ENCODE data around the gene UVRAG.

Gene UVRAG

DNA sequence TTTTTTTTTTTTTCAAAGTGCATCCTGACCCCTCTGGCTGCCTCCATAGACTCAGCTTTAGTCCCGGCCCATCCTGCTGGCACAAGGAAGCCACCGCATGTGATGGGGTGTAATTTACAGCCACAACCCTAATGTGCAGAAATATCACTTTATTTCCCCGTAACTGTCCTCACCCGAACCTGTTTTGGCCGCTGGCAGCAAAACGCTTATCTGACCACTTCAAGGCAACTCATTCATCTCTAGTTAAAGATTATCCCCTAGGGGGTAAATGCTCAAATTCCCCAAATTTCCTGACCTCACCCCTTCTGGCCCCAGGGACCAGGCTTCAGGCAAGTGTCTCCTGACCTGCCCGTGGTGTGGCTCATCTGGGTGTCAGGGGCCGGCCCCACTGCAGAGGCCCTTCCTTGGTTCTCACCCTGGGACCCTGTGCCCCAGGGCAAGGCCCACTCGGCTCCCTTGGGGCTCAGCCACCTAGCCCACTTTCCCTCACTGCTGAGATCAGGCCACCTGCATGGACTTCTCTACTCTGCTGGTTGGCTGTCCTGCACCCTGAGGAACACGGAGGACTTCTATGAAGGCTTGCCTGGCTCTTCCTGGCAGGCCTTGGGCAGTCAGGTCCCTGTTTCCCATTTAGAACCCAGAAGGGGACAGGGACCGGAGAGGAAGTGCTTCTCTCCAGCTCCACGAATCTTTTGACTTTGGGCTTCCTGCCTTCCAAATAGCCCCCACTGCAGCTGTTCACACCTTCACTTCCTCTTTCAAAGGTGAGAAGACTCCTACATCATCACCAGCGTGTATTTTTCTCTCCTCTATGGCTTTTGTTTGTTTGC, 337.9 kb downstream of the UVRAG start:
- TF ChIP-seq KLF10 (tag by site-specific recombination; IDR thresholded peaks at IDR 0.05): no peak
- TF ChIP-seq, protein P1, sequence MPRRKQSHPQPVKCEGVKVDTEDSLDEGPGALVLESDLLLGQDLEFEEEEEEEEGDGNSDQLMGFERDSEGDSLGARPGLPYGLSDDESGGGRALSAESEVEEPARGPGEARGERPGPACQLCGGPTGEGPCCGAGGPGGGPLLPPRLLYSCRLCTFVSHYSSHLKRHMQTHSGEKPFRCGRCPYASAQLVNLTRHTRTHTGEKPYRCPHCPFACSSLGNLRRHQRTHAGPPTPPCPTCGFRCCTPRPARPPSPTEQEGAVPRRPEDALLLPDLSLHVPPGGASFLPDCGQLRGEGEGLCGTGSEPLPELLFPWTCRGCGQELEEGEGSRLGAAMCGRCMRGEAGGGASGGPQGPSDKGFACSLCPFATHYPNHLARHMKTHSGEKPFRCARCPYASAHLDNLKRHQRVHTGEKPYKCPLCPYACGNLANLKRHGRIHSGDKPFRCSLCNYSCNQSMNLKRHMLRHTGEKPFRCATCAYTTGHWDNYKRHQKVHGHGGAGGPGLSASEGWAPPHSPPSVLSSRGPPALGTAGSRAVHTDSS (tag by site-specific recombination; IDR thresholded peaks at IDR 0.05): no peak
- TF ChIP-seq HIC1 (tag by site-specific recombination; IDR thresholded peaks at IDR 0.05): no peak
- 0 out of 2 replicates have a peak, but pooled peaks have one; percentile 16 for TF ChIP-seq ZIC2 (tag by site-specific recombination; IDR thresholded peaks at IDR 0.05)
- no peak for TF ChIP-seq INSM2 (tag by site-specific recombination; IDR thresholded peaks at IDR 0.05)
- no peak for TF ChIP-seq ZBTB8A (tag by site-specific recombination; IDR thresholded peaks at IDR 0.05)
- TF ChIP-seq, protein P2, sequence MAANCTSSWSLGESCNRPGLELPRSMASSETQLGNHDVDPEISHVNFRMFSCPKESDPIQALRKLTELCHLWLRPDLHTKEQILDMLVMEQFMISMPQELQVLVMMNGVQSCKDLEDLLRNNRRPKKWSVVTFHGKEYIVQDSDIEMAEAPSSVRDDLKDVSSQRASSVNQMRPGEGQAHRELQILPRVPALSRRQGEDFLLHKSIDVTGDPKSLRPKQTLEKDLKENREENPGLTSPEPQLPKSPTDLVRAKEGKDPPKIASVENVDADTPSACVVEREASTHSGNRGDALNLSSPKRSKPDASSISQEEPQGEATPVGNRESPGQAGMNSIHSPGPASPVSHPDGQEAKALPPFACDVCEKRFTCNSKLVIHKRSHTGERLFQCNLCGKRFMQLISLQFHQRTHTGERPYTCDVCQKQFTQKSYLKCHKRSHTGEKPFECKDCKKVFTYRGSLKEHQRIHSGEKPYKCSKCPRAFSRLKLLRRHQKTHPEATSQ (tag by site-specific recombination; IDR thresholded peaks at IDR 0.05): no peak
- no peak for TF ChIP-seq SP7 (tag by site-specific recombination; IDR thresholded peaks at IDR 0.05)
- ChIA-PET CTCF (interaction anchor here (0.6 to 3.2 kb wide), 44 partner anchors 8 to 525 kb away, joined by 3 to 86 read pairs (median 5); no protein-coding TSS in a partner anchor), POLR2A (interaction anchor here (0.6 to 1.2 kb wide), 3 partner anchors 13 to 484 kb away, joined by 3 to 10 read pairs (median 5); partner anchors contain the start of gene MAP6)
- H3K4me1 ChIP-seq (ENCODE audit: control insufficient read depth, insufficient read depth, low read length): no peaks in the 10 kb centered on the region
- no peak overlapping the region for H3K27ac ChIP-seq (ENCODE audit: extremely low read depth, low read depth, low read length)
- no peak overlapping the region for H3K4me3 ChIP-seq (ENCODE audit: low read depth, low read length)
- no peaks in the 10 kb centered on the region for H3K9me3 ChIP-seq (ENCODE audit: control insufficient read depth, insufficient read depth, low read depth, low read length)
- no peaks in the 10 kb centered on the region for H3K36me3 ChIP-seq (ENCODE audit: control insufficient read depth in 2 of 2, insufficient read depth in 1 of 2, low read length in 2 of 2)

GRCh38 chr11:76153571-76153923, 338.5 kb downstream of the UVRAG start:
- no peaks in the 10 kb centered on the region for H3K4me1 ChIP-seq (ENCODE audit: control insufficient read depth, insufficient read depth, low read length)
- no peaks in the 10 kb centered on the region for H3K36me3 ChIP-seq (ENCODE audit: control insufficient read depth in 2 of 2, insufficient read depth in 1 of 2, low read length in 2 of 2)
- CTCF ChIA-PET: interaction anchor here (0.7 to 3.2 kb wide), 4 partner anchors 54 to 280 kb away, joined by 3 to 86 read pairs (median 3); no protein-coding TSS in a partner anchor
- POLR2A ChIA-PET: no interaction called here
- no peaks in the 10 kb centered on the region for H3K9me3 ChIP-seq (ENCODE audit: control insufficient read depth, insufficient read depth, low read depth, low read length)
- H3K4me3 ChIP-seq (ENCODE audit: low read depth, low read length): no peak overlapping the region
- no peak overlapping the region for H3K27ac ChIP-seq (ENCODE audit: extremely low read depth, low read depth, low read length)
- TF ChIP-seq ZNF140 (tag by site-specific recombination; IDR thresholded peaks at IDR 0.05): no peak
- TF ChIP-seq ZNF274 (IDR thresholded peaks at IDR 0.05; ENCODE audit: low read length): no peak
- TF ChIP-seq ZNF274 (tag by site-specific recombination; IDR thresholded peaks at IDR 0.05; ENCODE audit: borderline replicate concordance): no peak
- no peak for TF ChIP-seq ZBTB8A (tag by site-specific recombination; IDR thresholded peaks at IDR 0.05)
- TF ChIP-seq ZNF548 (tag by site-specific recombination; IDR thresholded peaks at IDR 0.05): no peak
- no peak for TF ChIP-seq PRDM2 (tag by site-specific recombination; IDR thresholded peaks at IDR 0.05; ENCODE audit: borderline replicate concordance)
- TF ChIP-seq ZNF23 (tag by site-specific recombination; IDR thresholded peaks at IDR 0.05; ENCODE audit: borderline replicate concordance): no peak
- TF ChIP-seq ZNF223 (tag by site-specific recombination; IDR thresholded peaks at IDR 0.05): no peak
- no peak for TF ChIP-seq ZNF174 (tag by site-specific recombination; IDR thresholded peaks at IDR 0.05)
- TF ChIP-seq ZBTB26 (tag by site-specific recombination; optimal IDR thresholded peaks at IDR 0.05): no peak
- no peak for TF ChIP-seq ZNF610 (tag by site-specific recombination; IDR thresholded peaks at IDR 0.05; ENCODE audit: borderline replicate concordance)
- TF ChIP-seq ZBTB21 (tag by site-specific recombination; IDR thresholded peaks at IDR 0.05): no peak

All from HEK293 (cell line).